ENCODE results near the gene LILRB4. TPM values are rescaled to one million over a fixed set of nuclear protein-coding genes. Genes with fewer than 3 reads are reported as not detected.

LILRB4 gene
- total RNA-seq, 4 donors from 2014 or later, result 0.38 to 3.2 (median 0.86) TPM; not detected in 1

DNA sequence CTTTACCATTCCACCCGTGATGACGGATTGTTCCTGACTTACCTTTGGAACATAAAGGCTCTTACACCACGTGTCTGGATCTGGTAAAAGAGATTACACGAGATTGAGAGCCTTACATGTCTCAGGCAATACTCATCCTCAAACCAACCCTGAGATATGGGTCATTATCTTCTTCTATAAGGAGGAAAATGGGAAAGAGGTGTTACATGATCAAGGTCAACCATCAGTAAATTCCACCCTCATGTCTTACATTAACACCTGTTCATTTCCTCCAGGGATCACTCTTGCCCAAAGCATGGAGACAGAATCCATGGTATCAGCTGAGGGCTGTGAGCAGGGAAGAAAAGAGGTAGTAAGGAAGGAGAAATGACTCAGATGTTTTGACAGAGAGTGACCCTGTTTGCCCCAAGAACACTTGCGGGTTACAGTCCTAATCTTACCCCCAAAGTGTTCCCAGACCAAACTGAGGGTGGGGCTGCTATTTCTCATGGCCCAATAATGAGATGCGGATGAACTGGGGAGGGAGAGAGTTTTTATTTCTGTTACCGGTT is 19.6 kb downstream of the LILRB4 start:
- DNase-seq (ENCODE audit: low spot score in 2 of 2), result no peak
- H3K9me3 ChIP-seq, result no peaks in the 10 kb centered on the region
- no peaks in the 10 kb centered on the region for H3K4me1 ChIP-seq
- H3K36me3 ChIP-seq, result no peaks in the 10 kb centered on the region
- no peak overlapping the region for H3K27ac ChIP-seq
- H3K27me3 ChIP-seq, result peaks cover 5% of the 10 kb centered on the region
- 51% methylated on average over 7 of the region's 7 CpGs for WGBS
- TF ChIP-seq POLR2A (IDR thresholded peaks at IDR 0.05) (no peak), POLR2AphosphoS5 (IDR thresholded peaks at IDR 0.05) (no peak), EP300 (IDR thresholded peaks at IDR 0.05) (no peak)
- TF ChIP-seq, protein P1, sequence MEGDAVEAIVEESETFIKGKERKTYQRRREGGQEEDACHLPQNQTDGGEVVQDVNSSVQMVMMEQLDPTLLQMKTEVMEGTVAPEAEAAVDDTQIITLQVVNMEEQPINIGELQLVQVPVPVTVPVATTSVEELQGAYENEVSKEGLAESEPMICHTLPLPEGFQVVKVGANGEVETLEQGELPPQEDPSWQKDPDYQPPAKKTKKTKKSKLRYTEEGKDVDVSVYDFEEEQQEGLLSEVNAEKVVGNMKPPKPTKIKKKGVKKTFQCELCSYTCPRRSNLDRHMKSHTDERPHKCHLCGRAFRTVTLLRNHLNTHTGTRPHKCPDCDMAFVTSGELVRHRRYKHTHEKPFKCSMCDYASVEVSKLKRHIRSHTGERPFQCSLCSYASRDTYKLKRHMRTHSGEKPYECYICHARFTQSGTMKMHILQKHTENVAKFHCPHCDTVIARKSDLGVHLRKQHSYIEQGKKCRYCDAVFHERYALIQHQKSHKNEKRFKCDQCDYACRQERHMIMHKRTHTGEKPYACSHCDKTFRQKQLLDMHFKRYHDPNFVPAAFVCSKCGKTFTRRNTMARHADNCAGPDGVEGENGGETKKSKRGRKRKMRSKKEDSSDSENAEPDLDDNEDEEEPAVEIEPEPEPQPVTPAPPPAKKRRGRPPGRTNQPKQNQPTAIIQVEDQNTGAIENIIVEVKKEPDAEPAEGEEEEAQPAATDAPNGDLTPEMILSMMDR (IDR thresholded peaks at IDR 0.05), result no peak
- H3K4me3 ChIP-seq, result no peak overlapping the region

DNA sequence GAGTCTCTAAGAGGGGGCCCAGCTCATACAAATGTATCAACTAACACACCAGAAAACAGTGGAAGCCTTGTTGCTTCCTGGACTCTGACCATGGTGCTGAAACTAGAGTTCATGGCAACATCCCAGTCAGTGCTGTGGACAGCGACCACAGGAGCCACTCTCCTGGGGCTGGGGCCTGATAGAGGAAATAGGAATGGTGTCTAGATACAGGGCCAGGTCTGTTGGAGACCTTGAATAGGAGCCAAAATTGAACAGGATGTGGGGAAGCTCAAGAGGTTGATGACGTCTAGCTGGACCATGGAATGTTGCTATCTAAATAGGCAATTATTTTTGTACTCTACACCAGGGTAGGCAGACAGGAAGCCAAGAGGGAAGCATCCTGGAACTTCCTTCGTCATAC is 21.7 kb downstream of the LILRB4 start:
- Histone ChIP-seq H3K36me3 (no peaks in the 10 kb centered on the region), H3K9me3 (no peaks in the 10 kb centered on the region), H3K27ac (no peak overlapping the region), H3K27me3 (peaks cover 2% of the 10 kb centered on the region), H3K4me3 (no peak overlapping the region), H3K4me1 (no peaks in the 10 kb centered on the region)
- DNase-seq (ENCODE audit: low spot score in 2 of 2), result no peak
- WGBS, result 50% methylated on average over 3 of the region's 3 CpGs
- no peak for TF ChIP-seq POLR2A (IDR thresholded peaks at IDR 0.05)
- TF ChIP-seq POLR2AphosphoS5 (IDR thresholded peaks at IDR 0.05), result no peak
- TF ChIP-seq, protein P1 (IDR thresholded peaks at IDR 0.05), result no peak
- TF ChIP-seq EP300 (IDR thresholded peaks at IDR 0.05), result no peak

- Histone ChIP-seq H3K27me3 (peaks cover 11% of the 10 kb centered on the region), H3K9me3 (no peaks in the 10 kb centered on the region), H3K4me1 (no peaks in the 10 kb centered on the region), H3K27ac (no peak overlapping the region), H3K4me3 (no peak overlapping the region), H3K36me3 (no peaks in the 10 kb centered on the region)
- 68% methylated on average over 9 of the region's 9 CpGs for WGBS
- no peak for DNase-seq (ENCODE audit: low spot score in 2 of 2)
- TF ChIP-seq POLR2AphosphoS5 (IDR thresholded peaks at IDR 0.05), result no peak
Observed at GRCh38 chr19:54691582-54692297, 29.0 kb downstream of the LILRB4 start.

DNA sequence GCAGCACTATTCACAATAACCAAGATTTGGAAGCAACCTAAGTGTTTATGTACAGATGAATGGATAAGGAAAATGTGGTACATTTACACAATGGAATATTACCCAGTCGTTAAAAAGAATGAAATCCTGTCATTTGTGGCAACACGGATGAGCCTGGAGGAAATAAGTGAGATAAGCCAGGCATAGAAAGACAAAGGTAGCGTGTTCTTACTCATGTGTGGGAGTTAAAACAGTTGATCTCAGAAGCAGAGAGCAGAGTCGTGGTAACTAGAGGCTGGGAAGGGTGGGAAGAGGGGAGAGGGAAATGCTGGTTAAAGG is 29.5 kb downstream of the LILRB4 start:
- Histone ChIP-seq H3K36me3 (no peaks in the 10 kb centered on the region), H3K9me3 (no peaks in the 10 kb centered on the region), H3K27ac (no peak overlapping the region), H3K4me3 (no peak overlapping the region), H3K4me1 (no peaks in the 10 kb centered on the region), H3K27me3 (peaks cover 11% of the 10 kb centered on the region)
- WGBS, result 77% methylated on average over 4 of the region's 4 CpGs
- DNase-seq (ENCODE audit: low spot score in 2 of 2), result no peak
- TF ChIP-seq, protein P1 (IDR thresholded peaks at IDR 0.05), result no peak
- TF ChIP-seq EP300 (IDR thresholded peaks at IDR 0.05) (no peak), POLR2AphosphoS5 (IDR thresholded peaks at IDR 0.05) (no peak), POLR2A (IDR thresholded peaks at IDR 0.05) (no peak)

DNA sequence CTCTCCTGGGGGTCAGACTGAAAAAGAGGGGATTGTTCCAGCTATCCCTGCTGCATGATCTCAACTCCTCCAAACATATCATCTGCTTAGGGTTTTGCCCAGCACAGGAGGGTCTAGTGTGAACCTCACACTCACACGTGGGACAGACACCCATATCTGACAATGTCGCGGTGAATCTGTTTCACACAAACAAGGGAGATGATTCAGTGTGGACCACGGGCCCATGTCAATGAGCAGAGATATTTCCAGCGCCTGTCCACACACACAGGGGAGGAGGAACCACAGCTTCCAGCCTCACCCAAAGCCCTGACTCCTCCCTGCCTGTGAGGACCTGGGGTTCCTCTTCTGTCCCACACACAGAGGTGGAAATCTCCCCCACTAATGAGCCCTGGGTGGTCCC is 31.9 kb downstream of the LILRB4 start:
- H3K4me1 ChIP-seq, result no peaks in the 10 kb centered on the region
- H3K27ac ChIP-seq, result no peak overlapping the region
- no peaks in the 10 kb centered on the region for H3K9me3 ChIP-seq
- 69% methylated on average over 5 of the region's 5 CpGs for WGBS
- TF ChIP-seq, protein P1 (IDR thresholded peaks at IDR 0.05), result no peak
- TF ChIP-seq EP300 (IDR thresholded peaks at IDR 0.05), result no peak
- H3K27me3 ChIP-seq, result peaks cover 18% of the 10 kb centered on the region
- DNase-seq (ENCODE audit: low spot score in 2 of 2), result no peak
- H3K4me3 ChIP-seq, result no peak overlapping the region
- no peaks in the 10 kb centered on the region for H3K36me3 ChIP-seq

Data from suprapubic skin (tissue), 4 donors.